GM19372 (cell line): ENCODE measurements around the gene LMAN2L.

Experiments used
- ATAC-seq: cut with Tn5 transposase; IDR thresholded peaks from one replicate; pipeline ENCODE4 v1.9.1; 2021; ENCODE audit warnings: mild to moderate bottlenecking, low read depth, moderate library complexity; ENCODE audit not compliant: unreplicated experiment

Gene LMAN2L

DNA sequence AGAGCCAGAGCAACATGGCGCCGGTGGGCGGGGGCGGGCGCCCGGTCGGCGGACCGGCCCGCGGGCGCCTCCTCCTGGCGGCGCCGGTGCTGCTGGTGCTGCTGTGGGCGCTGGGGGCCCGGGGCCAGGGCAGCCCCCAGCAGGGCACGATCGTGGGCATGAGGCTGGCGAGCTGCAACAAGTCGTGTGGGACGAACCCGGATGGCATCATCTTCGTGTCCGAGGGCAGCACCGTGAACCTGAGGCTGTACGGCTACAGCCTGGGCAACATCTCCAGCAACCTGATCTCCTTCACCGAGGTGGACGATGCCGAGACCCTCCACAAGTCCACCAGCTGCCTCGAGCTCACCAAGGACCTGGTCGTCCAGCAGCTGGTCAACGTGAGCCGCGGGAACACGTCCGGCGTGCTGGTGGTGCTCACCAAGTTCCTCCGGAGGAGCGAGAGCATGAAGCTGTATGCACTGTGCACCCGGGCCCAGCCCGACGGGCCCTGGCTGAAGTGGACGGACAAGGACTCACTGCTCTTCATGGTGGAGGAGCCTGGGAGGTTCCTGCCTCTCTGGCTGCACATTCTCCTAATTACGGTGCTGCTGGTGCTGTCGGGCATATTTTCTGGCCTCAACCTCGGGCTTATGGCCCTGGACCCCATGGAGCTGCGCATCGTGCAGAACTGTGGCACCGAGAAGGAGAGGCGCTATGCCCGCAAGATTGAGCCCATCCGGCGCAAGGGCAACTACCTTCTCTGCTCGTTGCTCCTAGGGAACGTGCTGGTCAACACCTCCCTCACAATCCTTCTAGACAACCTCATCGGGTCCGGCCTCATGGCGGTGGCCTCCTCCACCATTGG lies 21.3 kb upstream of the LMAN2L start:
- ATAC-seq: no peak

DNA sequence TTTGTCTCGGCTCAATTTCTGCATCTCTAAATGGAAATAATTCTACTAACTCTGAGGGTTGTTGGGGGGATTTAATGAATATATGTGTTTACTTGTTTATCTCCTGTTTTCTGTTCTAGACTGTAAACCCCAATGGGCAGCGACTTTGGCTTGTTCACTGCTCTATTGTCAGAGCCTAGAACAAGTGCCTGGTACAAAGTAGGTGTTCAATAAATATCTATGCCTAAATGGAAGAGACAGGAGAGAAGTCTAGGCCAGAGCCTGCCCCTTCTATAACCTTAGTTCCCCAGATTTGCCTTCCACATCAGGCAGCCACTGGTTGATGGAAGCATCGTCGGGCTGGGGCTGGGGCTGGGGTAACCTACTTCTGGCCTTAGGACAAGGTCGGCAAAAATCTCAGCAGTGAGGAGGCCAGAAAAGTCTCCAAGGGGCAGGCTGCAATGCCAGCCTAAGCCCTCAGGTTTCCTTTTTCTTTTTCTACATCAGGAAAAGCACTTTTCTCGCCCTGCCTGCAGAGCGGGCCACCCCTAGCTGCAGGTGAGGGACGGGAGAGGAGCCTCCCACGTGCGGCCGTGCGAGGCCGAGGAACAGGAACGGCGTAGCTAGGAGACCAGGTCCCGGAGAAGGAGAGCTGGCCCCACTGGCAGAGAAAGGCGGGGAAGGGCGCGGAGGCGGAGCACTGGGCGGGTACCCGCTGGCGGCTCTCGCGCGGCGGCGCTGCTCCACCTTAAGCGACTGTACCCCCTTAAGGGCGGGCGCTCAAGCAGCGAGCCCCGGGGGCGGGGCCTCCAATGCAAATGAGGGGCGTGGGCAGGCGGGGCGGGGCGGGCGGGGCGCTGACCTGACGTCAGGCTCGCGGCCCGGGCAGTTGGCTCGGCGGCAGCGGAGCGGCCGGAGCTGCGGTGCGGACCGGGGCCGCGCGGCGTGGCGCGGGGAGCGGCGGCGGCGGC lies 20.4 kb upstream of the LMAN2L start, which contains the start of gene CNNM4:
CNNM4 (plus strand) TSS at position 867 of the 950 bp plus-strand sequence. CDS start 98 bp downstream, outside the sequence.
- ATAC-seq: peak; percentile 79

DNA sequence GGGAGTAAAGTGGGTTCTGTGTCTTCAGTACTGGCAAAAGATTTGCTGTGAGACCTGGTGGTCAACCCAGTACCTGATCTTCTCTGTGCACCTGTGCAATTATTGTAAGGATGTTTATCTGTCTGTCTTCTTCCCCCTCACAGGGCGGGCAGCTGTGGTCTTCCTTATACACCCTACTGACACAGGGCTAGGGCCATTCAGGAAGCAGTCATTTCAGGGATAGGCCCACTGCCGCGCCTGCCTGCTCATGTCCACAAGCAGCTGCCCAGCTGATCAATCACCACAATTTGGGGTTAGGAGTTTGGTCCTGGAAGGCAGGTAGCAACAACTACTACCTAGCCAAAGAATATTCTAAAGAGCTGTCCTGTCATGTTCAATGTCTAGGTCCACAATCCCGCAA lies 19.7 kb upstream of the LMAN2L start:
- ATAC-seq: no peak

DNA sequence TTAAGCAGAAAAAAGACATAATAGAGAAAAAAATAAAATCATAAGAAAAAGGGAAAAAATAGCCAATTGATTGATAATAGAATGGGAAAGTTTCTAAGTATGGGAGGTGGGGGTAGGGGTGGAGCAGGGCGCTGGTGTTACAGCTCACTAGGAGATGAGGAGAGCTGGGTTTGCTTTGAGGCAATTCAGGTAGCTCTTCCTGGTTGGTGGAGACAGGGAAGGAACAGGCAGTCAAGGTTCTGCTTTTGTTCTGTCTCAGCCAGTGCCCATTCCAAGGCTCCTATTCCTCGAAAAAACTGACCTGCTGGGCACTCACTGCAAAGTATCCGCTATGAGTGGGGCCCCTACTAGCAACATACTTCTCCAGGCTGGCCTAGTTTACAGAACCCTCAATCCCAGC lies 19.1 kb upstream of the LMAN2L start:
- no peak for ATAC-seq

DNA sequence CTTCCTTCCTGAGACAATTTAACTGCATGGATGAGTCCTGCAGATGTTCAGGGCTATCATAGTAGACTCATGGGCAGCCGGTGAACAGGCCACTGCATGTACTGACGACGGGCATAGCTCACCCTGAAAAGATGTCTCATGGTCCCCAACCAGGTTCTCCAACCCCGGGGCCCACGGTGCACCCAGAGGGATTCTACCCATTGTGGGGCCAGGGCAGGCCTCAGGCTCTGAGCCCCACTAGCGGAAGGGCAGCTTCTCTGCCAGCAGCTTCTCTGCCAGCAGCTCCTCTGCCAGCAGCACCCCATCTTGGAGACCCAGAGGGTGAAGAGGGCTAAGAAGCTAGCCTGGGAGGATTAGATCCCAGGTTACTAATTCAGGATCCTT lies 17.6 kb upstream of the LMAN2L start:
- no peak for ATAC-seq

DNA sequence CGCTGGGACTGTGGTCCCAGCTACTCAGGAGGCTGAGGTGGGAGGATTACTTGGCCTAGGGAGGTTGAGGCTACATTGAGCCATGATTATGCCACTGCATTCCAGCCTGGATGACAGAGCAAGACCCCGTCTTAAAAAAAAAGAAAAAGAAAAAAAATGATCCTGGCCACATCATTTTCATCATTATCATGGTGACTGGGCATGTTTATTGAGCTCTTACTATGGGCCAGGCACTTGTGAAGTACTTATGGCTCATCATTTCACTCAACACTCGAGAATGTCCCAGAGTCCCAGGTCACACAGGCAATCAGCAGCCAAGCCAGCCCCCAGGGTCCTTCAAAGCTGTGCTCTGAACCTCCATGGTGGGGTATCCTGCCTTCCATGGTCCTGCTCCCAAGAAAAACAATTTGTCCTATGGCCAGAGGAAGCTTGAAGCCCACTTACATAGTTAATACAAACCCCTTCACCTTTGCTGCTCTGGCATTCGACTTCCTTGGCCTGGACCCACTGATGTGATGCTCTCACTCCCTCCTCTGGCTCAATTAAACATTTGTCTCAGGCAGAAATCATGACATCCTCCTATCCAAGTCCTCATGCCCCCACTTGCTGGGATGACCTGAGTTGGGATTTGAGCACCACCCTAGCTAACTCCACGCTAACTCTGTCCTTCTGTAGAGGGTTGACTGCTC lies 17.1 kb upstream of the LMAN2L start:
- ATAC-seq: no peak

DNA sequence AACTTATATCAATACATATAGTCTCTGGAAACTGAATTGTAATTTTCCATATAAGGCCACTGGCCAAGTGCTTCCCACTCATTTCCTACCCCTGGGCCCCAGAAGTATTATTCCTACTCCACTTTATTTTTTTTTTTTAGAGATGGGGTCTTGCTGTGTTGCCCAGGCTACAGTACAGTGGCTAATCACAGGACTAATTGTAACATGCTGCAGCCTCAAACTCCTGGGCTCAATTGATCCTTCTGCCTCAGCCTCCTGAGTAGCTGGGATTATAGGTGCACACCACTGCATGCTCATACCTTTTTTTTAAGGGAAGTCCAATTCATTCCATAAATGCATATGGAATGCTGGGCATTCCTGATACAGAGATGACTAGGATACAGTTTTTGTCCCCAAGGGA lies 14.5 kb upstream of the LMAN2L start:
- no peak for ATAC-seq

DNA sequence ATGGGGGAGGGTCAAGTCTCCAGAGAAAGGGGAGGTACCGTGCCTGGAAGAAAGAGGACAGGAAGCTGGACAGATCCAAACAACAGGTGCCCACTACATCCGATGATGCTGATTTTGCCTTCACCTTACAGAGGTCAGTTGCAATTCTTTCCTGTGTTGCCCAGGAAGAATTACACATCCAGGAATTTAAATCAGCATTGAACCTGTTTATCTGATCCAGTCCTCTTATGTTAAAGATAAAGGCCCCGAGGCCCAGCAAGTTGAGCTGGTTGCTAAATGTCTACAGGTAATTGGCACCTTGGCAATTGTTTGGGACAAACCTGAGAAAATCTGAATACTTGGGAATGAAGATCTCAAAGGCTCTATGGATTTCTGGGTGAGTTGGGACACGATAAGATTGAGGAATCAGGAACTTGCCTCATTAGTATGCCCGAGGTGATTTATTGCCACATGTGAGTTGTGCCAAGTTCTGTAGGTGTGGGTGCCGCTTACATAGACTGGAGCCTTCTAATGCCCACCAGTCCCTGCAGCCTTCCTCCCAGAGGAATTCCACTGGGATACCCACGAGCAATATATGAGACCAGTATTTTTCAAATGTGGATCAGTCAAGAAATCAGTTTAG lies 13.9 kb upstream of the LMAN2L start:
- no peak for ATAC-seq

DNA sequence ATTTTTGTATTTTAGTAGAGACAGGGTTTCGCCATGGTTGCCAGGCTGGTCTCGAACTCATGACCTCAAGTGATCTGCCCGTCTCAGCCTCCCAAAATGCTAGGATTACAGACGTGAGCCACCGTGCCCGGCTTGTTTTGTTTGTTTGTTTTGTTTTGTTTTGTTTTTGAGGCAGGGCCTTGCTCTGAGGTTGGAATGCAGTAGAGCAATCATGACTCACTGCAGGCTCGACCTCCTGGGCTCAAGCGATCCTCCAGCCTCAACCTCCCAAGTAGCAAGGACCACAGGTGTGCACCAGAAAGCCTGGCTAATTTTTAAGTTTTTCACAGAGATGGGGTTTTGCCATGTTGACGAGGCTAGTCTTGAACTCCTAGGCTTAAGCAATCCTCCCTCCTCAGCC lies 11.9 kb upstream of the LMAN2L start:
- ATAC-seq: no peak

DNA sequence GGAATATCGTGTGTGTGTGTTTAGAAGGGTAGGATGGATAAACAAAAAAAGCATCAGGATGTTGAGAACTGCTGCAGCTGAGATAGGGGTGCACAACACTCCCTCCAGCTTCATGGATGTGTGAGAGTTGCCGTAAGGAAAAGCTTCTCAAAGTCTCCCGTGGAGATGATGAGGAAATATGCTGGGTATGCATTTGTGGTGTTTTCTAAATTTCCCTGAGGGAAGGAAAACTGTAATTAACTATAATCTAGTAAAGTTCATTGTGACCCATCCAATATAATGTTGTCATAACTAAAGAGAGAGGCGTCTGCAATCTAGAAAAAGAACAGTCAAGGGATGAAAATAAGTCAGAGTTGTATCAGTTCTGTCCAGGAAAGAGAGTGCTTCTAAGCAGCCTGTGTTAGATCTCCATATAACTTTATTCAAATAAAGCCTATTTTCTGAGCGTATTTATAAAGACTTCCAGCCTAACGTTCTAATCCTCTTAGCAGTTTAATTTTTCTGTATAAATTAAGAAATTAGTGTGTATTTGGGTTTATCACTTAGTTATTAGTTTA lies 7.3 kb upstream of the LMAN2L start:
- ATAC-seq: no peak

DNA sequence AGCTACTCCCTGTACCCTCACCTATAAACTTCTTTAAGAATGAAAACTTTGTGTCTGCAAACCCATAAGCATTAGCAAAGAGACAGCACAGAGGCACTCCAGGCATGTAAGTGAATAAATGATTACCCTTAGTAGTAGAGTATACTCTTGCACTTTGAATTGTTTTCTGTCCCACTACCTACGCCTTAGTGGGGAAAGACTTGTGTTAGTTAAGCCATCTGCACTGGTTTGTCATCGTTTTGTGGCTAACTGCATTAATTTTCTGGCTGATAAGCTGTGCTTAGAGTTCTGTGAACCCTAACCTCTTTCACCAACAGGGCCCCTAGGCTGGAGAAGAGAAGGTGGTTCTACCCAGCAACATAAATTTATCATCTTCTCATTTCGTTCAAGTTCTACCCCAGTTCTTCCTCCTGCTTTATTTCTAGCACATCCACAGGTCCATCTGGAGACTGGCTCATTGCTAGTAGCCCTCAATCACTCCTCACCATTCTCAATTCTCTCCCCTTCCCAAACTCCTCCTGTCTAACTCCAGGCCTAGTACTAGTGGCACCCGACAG lies 710 bp downstream of the LMAN2L start:
- no peak for ATAC-seq

DNA sequence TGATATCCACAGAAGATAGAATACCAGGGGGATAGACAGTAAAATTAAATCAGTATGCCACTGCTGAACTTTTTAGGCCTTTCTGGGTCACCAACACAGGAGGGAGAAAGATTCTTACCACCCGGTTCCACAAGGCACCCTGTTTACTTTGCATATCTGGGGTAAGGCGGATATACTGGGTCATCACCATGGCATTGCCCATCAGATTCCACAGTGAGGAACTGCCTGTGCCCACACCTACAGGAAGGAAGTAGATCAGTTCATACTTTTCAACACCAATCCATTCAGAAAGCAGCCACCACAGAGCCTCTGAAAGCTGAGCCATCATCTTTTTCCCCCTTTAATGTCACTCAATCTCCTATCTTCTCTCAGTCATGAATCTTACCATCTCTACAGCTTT lies 2.0 kb downstream of the LMAN2L start:
- ATAC-seq: no peak

DNA sequence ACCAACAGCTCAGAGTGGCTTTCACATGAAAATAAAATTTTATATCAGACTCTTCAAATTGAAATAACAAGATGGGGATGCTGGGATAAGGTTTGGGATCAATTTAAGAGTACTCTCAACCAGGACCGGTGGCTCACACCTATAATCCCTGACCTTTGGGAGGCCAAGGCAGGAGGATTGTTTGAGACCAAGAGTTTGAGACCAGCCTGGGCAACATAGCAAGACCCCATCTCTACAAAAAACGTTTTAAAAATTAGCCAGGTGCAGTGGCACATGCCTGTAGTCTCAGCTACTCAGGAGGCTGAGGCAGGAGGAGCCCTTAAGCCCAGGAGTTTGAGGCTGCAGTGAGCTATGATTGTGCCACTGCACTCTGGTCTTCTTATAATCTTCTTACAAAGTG lies 2.6 kb downstream of the LMAN2L start:
- ATAC-seq: no peak

DNA sequence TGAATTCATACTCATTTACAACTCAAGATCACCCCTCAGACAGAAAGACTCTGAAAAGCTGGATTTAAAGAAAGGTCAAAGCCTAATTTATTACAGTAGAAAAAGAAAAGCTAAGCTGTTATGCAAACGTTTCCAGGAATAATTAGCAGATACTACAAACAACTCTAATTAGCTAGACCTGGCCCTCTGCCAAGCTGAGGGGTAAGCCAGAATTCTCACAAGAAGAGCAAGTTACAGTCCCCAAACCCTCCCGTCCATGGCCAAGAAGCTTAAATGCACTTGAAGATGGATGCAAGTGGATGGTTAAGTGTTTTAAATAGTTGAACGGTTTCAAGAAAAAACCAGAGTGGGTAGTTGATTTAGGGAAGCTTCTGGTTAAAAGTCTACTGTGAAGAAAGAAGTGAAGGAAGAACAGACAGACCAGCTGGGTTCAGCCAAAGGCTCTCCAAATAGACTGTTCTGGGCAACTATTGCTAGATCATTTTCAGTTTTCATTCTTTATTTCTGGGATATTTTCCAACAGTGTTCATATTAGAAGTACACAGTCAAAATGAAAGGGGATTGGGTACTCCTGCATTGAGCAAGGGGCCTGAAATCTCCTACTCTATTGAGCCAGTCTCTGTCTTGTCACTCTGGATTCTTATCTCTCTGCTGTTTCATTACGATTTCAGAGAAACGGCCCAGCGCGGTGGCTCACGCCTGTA lies 4.8 kb downstream of the LMAN2L start:
- ATAC-seq: no peak

DNA sequence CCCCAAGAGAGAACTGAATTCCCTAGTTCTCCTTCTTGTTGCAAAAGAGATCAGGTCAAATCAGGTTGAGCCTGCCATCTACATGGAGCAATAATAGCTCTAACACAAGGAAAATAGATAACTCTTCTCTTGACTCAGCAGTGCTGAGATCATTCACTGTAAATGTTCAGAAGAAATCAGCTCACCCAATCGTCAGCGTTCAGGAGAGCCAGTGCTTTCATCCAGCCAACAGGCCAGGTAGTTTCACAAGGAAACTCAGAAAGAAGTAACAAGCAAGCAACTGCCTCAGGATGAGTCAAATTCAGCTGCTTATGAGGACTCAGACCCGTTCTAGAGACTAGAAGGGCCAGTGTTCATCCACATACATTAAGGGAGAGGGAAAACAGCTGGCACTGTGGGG lies 5.9 kb downstream of the LMAN2L start:
- no peak for ATAC-seq

DNA sequence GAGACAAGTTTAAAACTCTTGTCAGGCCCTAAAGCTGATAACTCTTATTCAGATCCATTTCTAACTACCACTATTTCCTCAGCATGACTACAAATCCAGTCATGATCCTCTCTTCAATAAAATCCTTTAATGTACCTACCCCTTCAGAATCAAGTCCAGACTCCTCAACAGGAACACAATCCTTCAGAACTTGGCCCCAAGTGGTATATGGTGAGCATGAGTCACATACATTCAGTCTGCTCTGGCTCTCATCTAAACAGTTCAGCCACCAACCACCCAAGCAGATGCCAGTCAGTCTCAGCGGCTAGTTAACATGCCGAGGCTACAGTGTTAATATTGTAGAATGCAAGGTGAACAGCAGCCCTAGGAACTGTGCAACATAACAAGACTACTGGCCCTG lies 9.7 kb downstream of the LMAN2L start:
- ATAC-seq: no peak

DNA sequence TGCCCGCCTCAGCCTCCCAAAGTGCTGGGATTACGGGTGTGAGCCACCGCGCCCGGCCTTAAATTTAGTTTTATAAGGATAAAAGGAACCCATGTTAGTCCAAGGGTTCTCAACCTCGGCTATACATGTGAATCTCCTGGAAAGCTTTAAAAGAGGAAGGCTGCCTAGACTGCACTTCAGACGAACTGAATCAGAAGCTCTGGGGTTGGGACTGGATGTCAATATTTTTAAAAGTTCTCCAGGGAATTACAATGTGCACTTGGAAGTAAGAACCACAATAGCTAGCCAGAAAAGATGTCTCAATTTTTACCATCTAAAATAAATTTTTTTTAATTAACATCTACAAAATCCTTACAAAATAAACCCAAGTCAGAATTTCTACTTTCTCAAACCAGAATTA lies 10.1 kb downstream of the LMAN2L start:
- no peak for ATAC-seq

DNA sequence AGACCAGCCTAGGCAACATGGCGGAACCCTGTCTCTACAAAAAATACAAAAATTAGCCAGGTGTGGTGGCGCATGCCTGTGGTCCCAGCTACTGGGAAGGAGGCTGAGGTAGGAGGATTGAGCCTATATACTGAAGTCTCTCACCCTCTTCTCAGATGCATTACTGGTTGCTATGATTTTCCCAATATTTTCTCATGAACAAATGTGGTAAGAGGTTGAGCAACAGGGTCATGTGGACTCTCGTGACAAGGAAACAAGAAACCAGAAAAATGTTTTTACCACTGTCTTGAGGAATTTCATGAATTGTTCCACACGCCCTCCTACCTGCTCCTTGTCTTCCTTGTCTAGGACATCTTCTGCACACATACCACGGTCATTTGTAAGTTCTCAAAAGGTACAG lies 12.4 kb downstream of the LMAN2L start:
- ATAC-seq: no peak

DNA sequence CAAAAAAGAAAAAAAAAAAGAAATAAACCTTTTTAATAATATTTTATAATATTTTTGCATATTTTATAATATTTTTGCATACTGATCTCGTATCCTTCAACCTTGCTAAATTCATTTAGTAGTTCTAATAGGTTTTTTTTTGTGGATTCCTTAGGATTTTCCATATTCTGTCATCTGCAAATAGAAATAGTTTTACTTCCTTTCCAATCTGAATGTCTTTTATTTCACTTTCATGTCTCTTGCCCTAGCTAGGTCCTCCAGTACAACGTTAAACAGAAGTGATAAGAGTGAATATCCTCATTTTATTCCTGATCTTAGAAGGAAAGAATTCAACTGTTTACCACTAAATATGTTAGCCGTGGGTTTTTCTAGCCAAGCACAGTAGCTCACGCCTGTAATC lies 13.7 kb downstream of the LMAN2L start:
- ATAC-seq: no peak
